GM18505 (cell line): ENCODE data around the gene TSPO2.

ENCODE experiments used
- ATAC-seq: cut with Tn5 transposase; IDR thresholded peaks from one replicate; pipeline ENCODE4 v1.9.1; 2021; ENCODE audit not compliant: unreplicated experiment
- POLR2A ChIP-seq: IDR thresholded peaks from 4 replicates; pipeline ENCODE4 v1.6.1; 2011; ENCODE audit warnings: borderline replicate concordance; ENCODE audit not compliant: insufficient read depth, insufficient read length; ENCODE audit errors: extremely low read depth

Gene TSPO2

DNA sequence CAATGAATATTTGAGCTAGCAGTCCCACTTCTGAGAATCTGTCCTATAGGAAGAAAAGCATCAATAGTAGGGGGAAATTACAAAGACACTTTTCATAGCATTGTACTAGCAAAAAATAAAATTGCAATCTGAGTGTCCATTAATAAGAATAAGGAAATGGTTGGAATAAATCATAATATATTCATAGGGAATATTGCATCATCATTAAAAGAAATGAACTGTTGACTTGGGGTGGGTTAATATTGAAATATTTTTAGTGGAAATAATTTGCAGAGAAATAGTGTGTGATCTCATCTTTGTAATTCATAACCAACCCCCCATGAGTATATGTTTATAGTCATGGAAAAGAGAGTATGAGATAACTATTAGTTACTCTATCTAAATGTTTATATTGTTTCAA lies 42.9 kb downstream of the TSPO2 start:
- ATAC-seq = no peak
- no peak for TF ChIP-seq POLR2A

DNA sequence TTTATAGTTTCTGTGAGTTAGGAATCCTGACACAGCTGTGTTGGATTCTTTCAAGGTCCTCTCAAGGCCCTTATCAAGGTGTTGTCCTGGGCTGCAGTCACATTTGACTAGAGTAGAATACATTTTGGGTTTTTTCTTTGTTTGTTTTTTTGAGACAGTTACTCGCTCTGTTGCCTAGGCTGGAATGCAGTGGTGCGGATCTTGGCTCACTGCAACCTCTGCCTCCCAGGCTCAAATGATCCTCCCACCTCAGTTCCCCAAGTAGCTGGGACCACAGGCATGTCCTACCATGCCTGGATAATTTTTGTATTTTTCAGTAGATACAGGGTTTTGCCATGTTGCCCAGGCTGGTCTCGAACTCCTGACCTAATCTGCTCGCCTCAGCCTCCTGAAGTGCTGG lies 46.2 kb downstream of the TSPO2 start:
- no peak for TF ChIP-seq POLR2A
- ATAC-seq = no peak

DNA sequence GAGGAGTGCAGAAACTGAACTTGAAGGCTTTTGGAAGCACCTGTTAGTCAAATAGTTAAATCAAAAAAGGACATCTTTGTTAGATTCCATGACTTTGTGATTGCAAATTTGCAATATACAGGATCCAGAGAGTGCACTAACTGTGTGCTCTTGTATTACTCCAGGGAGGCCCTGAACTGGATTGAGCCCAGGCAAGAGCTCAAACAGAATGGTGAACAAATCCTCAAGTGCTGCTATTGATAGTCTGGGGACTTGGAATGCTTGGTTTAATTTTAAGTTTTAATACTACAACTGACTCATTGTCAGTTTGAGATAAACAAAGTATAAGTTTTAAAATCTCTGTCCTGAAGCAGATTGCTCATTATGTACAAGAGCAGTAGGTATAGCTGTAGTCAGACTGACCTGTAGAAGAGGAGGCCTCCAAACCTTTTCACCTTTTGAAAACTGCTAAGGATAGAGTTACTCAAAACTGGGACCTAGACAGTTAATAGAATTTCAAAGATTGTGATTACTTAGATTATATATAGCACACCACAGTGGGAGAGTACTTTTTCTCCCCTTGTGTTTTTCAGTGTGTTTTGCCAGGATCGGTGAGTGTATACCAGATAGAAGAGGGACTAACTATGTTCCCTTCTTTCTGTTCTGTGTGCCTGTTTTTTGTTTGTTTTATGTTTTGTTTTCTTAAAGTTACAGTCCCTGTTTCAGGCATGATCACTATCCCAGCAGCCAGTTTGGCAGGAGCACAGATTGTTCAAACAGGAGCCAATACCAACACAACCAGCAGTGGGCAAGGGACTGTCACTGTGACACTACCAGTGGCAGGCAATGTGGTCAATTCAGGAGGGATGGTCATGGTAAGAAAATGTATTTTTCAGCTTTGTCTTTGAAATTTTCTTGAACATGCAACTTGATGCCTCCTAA lies 48.8 kb downstream of the TSPO2 start:
- no peak for ATAC-seq
- no peak for TF ChIP-seq POLR2A

DNA sequence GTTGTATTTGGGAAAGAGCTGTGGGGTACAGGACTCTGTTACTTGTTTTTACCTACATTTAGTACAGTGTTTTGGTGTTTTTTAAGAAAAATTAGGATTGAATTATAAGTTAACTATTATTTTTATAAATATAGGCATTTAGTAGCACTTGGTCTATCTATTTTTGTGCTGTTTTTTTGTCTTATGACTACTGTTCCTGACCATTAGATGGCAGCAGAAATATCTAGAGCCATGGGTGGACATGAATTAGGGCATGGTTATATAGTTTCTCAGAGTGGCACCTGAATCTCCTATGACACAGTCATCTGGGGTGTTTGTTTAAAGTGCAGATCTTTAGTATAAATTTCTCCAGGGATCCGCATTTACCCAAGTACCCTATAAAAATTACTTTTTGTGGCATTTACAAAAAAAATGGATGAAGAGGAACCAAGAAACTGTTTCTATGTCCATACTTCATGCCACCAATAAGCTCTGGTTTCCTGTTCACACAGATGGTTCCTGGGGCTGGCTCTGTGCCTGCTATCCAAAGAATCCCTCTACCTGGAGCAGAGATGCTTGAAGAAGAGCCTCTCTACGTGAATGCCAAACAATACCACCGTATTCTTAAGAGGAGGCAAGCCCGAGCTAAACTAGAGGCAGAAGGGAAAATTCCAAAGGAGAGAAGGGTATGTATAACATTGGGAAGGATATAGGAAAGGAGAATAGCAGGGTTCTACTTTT lies 50.3 kb downstream of the TSPO2 start:
- no peak for ATAC-seq
- TF ChIP-seq POLR2A = no peak

DNA sequence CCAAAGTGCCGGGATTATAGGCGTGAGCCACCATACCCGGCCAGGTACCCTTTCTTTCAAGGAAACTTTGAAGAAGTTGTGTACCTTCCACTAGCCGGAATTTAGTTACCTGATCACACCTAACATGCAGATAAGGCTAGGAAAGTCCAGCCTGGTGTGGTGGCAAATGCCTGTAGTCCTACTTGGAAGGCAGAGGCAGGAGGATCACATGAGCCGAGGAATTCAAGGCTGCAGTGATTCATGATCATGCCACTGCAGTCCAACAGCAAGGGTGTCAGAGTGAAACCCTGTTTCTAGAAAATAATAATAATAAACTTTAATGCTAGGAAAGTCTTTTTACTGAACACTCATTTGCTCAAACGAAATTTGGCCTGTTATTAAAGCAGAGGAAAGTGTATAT lies 51.5 kb downstream of the TSPO2 start:
- no peak for ATAC-seq
- no peak for TF ChIP-seq POLR2A
